IMR-90 (cell line): ENCODE data around the gene MSH6. TPM values are rescaled to one million over a fixed set of nuclear protein-coding genes. Genes with fewer than 3 reads are reported as not detected.

Source experiments
- ATAC-seq: fragments of 200-7000 bp; cut with Tn5 transposase; 2 replicates; pipeline ENCODE4 v1.9.1; 2020; ENCODE audit warnings: low read depth, mild to moderate bottlenecking, moderate library complexity
- BruUV-seq: library from RNA; stranded (reverse); fragments of 400-500 nt; replicated peaks from 2 replicates; lab custom pipeline; 2021; lab: Mats Ljungman, UMichigan
- CTCF ChIA-PET: fragments of 300-600 bp; formaldehyde crosslinking; extraction: SDS; loops from one replicate; lab custom pipeline; 2021; ENCODE audit warnings: antibody characterized with exemption; lab: Yijun Ruan, JAX
- POLR2A ChIA-PET: fragments of 300-600 bp; sonication (Branson Sonifier 250); formaldehyde crosslinking; loops from one replicate; lab custom pipeline; 2022; ENCODE audit warnings: antibody characterized with exemption; ENCODE audit not compliant: unreplicated experiment; lab: Charles Lee
- DNase-seq: peaks from one replicate; pipeline ENCODE4 v3.0.0; 2013
- H2AFZ ChIP-seq: replicated peaks from 2 replicates; pipeline ENCODE3; 2013; ENCODE audit warnings: low read length, mild to moderate bottlenecking; ENCODE audit not compliant: poor library complexity
- H2AK5ac ChIP-seq: 2 replicates; pipeline ENCODE4 v1.6.1; 2013; ENCODE audit warnings: low read depth, low read length, inconsistent platforms
- H2AK9ac ChIP-seq: replicated peaks from 2 replicates; pipeline ENCODE3; 2013; ENCODE audit warnings: mild to moderate bottlenecking, low read depth, low read length, moderate library complexity; ENCODE audit not compliant: poor library complexity
- H2BK120ac ChIP-seq: 2 replicates; pipeline ENCODE4 v1.6.1; 2013; ENCODE audit warnings: low read depth, low read length, inconsistent platforms
- H2BK15ac ChIP-seq: 3 replicates; pipeline ENCODE4 v1.6.1; 2013; ENCODE audit warnings: low read depth, low read length, inconsistent platforms
- H2BK20ac ChIP-seq: 2 replicates; pipeline ENCODE4 v1.6.1; 2013; ENCODE audit warnings: low read depth, mild to moderate bottlenecking, inconsistent platforms, low read length, moderate library complexity
- H2BK5ac ChIP-seq: 2 replicates; pipeline ENCODE4 v1.6.1; 2013; ENCODE audit warnings: mild to moderate bottlenecking, low read depth, low read length, inconsistent platforms; ENCODE audit not compliant: poor library complexity, severe bottlenecking
- H3K14ac ChIP-seq: replicated peaks from 2 replicates; pipeline ENCODE4 v1.6.1; 2013; ENCODE audit warnings: low read depth, low read length, inconsistent platforms
- H3K18ac ChIP-seq: 2 replicates; pipeline ENCODE4 v1.6.1; 2013; ENCODE audit warnings: low read depth, low read length, control low read depth
- H3K23ac ChIP-seq: 2 replicates; pipeline ENCODE4 v1.6.1; 2013; ENCODE audit warnings: low read depth, low read length, inconsistent platforms
- H3K27ac ChIP-seq: 2 replicates; pipeline ENCODE4 v1.5.1; 2013; ENCODE audit warnings: mild to moderate bottlenecking, control low read depth, low read length; ENCODE audit not compliant: insufficient read depth
- H3K27me3 ChIP-seq: 2 replicates; pipeline ENCODE4 v1.6.1; 2013; ENCODE audit warnings: low read length; ENCODE audit not compliant: control insufficient read depth, insufficient read depth
- H3K36me3 ChIP-seq: 2 replicates; pipeline ENCODE4 v1.6.1; 2013; ENCODE audit warnings: low read length, mixed read lengths; ENCODE audit not compliant: control insufficient read depth, insufficient read depth
- H3K4ac ChIP-seq: 2 replicates; pipeline ENCODE4 v1.6.1; 2013; ENCODE audit warnings: low read depth, low read length, inconsistent platforms
- H3K4me1 ChIP-seq: 2 replicates; pipeline ENCODE4 v1.6.1; 2013; ENCODE audit warnings: low read length, mixed read lengths; ENCODE audit not compliant: control insufficient read depth, insufficient read depth
- H3K4me2 ChIP-seq: 2 replicates; pipeline ENCODE4 v1.6.1; 2013; ENCODE audit warnings: low read depth, mild to moderate bottlenecking, control low read depth, low read length, moderate library complexity
- H3K4me3 ChIP-seq: 2 replicates; pipeline ENCODE4 v1.5.1; 2013; ENCODE audit warnings: low read depth, mild to moderate bottlenecking, control low read depth, low read length, moderate library complexity; ENCODE audit not compliant: insufficient read depth
- H3K56ac ChIP-seq: 2 replicates; pipeline ENCODE4 v1.6.1; 2013; ENCODE audit warnings: low read length, inconsistent platforms; ENCODE audit not compliant: insufficient read depth; ENCODE audit errors: extremely low read depth
- H3K79me1 ChIP-seq, 2 experiments: 2 replicates each; pipeline ENCODE4 v1.6.1; 2013; ENCODE audit warnings: low read length in 2 of 2, inconsistent platforms in 1 of 2, low read depth in 1 of 2
- H3K9ac ChIP-seq: 2 replicates; pipeline ENCODE4 v1.6.1; 2013; ENCODE audit warnings: low read depth, low read length, control low read depth
- H3K9me1 ChIP-seq: 2 replicates; pipeline ENCODE4 v1.6.1; 2013; ENCODE audit warnings: low read length, inconsistent platforms; ENCODE audit not compliant: insufficient read depth
- H3K9me3 ChIP-seq: 2 replicates; pipeline ENCODE4 v1.6.1; 2013; ENCODE audit warnings: low read length; ENCODE audit not compliant: control insufficient read depth, insufficient read depth
- H4K20me1 ChIP-seq: 2 replicates; pipeline ENCODE4 v1.6.1; 2013; ENCODE audit warnings: low read length, inconsistent platforms; ENCODE audit not compliant: insufficient read depth
- H4K5ac ChIP-seq: 2 replicates; pipeline ENCODE4 v1.6.1; 2013; ENCODE audit warnings: mild to moderate bottlenecking, low read depth, low read length, control low read depth
- H4K8ac ChIP-seq, 2 experiments: 2 replicates each; pipeline ENCODE4 v1.6.1; 2013; ENCODE audit warnings: low read depth in 2 of 2, low read length in 2 of 2, control low read depth in 1 of 2, inconsistent platforms in 1 of 2
- H4K91ac ChIP-seq: 2 replicates; pipeline ENCODE4 v1.6.1; 2013; ENCODE audit warnings: low read depth, low read length, inconsistent platforms; ENCODE audit not compliant: insufficient read depth
- BHLHE40 ChIP-seq: fragments of 150-350 bp; IDR thresholded peaks from 2 replicates; pipeline ENCODE4 v1.6.1; 2016; ENCODE audit warnings: mild to moderate bottlenecking, low read depth, low read length
- CEBPB ChIP-seq: IDR thresholded peaks from 2 replicates; pipeline ENCODE4 v1.6.1; 2012; ENCODE audit warnings: low read depth, low read length, improper control_type of control experiment
- CHD1 ChIP-seq: IDR thresholded peaks from 2 replicates; pipeline ENCODE4 v1.6.1; 2012; ENCODE audit warnings: low read depth, low read length, improper control_type of control experiment
- CTCF ChIP-seq: conservative IDR thresholded peaks from 2 replicates; pipeline ENCODE4 v1.5.1; 2012; ENCODE audit warnings: mild to moderate bottlenecking, low read depth, low read length, improper control_type of control experiment
- ELK1 ChIP-seq: fragments of 150-350 bp; IDR thresholded peaks from 2 replicates; pipeline ENCODE4 v1.6.1; 2016; ENCODE audit warnings: low read depth, mild to moderate bottlenecking, low read length, moderate library complexity, borderline replicate concordance
- FOS ChIP-seq: fragments of 150-350 bp; IDR thresholded peaks from 2 replicates; pipeline ENCODE4 v1.6.1; 2016; ENCODE audit warnings: low read depth, low read length
- MAFK ChIP-seq: IDR thresholded peaks from 2 replicates; pipeline ENCODE4 v1.6.1; 2012; ENCODE audit warnings: low read depth, low read length, improper control_type of control experiment
- MAZ ChIP-seq: IDR thresholded peaks from 2 replicates; pipeline ENCODE4 v1.6.1; 2012; ENCODE audit warnings: low read depth, mild to moderate bottlenecking, low read length, improper control_type of control experiment, moderate library complexity, borderline replicate concordance
- MXI1 ChIP-seq: IDR thresholded peaks from 2 replicates; pipeline ENCODE4 v1.6.1; 2012; ENCODE audit warnings: low read depth, mild to moderate bottlenecking, low read length, moderate library complexity, borderline replicate concordance
- NFE2L2 ChIP-seq: fragments of 150-350 bp; IDR thresholded peaks from 2 replicates; pipeline ENCODE4 v1.6.1; 2016; ENCODE audit warnings: low read depth, mild to moderate bottlenecking, low read length
- POLR2A ChIP-seq: IDR thresholded peaks from 2 replicates; pipeline ENCODE4 v1.6.1; 2012; ENCODE audit warnings: mild to moderate bottlenecking, low read depth, low read length
- RAD21 ChIP-seq: IDR thresholded peaks from 2 replicates; pipeline ENCODE4 v1.6.1; 2012; ENCODE audit warnings: low read length, improper control_type of control experiment
- RCOR1 ChIP-seq: IDR thresholded peaks from 2 replicates; pipeline ENCODE4 v1.6.1; 2012; ENCODE audit warnings: mild to moderate bottlenecking, low read length, improper control_type of control experiment; ENCODE audit not compliant: insufficient replicate concordance
- RFX5 ChIP-seq: IDR thresholded peaks from 2 replicates; pipeline ENCODE4 v1.8.0; 2012; ENCODE audit warnings: low read depth, mild to moderate bottlenecking, low read length, moderate library complexity
- SMC3 ChIP-seq: fragments of 150-350 bp; IDR thresholded peaks from 2 replicates; pipeline ENCODE4 v1.6.1; 2016; ENCODE audit warnings: low read depth, mild to moderate bottlenecking, antibody characterized with exemption, low read length, moderate library complexity
- USF2 ChIP-seq: fragments of 150-350 bp; IDR thresholded peaks from 2 replicates; pipeline ENCODE4 v1.6.1; 2017; ENCODE audit warnings: mild to moderate bottlenecking, antibody characterized with exemption, low read length, low read depth
- WGBS, 2 experiments: methylation state at CpG; one replicate each; pipeline versions ENCODE4 v1.1.5 to v1.1.7; 2013; ENCODE audit warnings: missing lambda C conversion rate in 2 of 2; ENCODE audit not compliant: insufficient read length in 1 of 2; ENCODE audit errors: extremely low coverage in 2 of 2; 5-methylcytosine and 5-hydroxymethylcytosine counted together
- dilution Hi-C: fragments of 300-500 bp; cut with HindIII; formaldehyde crosslinking; loops from one replicate; pipeline ENCODE4 v1.14.3; 2018; ENCODE audit warnings: low sequenced_read_pairs; ENCODE audit not compliant: unreplicated experiment
- in situ Hi-C: fragments of 300-500 bp; cut with MboI; formaldehyde crosslinking; loops from 3 replicates; pipeline ENCODE4 v1.14.3; 2019; ENCODE audit warnings: low sequenced_read_pairs, inconsistent platforms, mixed read lengths
- intact Hi-C: fragments of 100-400 bp; cut with micrococcal nuclease; formaldehyde crosslinking; loops from 2 replicates; pipeline ENCODE4 v1.10.0; 2022
- polyA plus RNA-seq, 3 experiments: library from polyadenylated mRNA; depleted of rRNA; stranded (reverse); fragments of >200 nt; gene quantifications; 2 replicates each; pipeline ENCODE4 v1.2.3, GENCODE V29; 2012; ENCODE audit warnings: low replicate concordance in 1 of 3
- total RNA-seq: library from RNA; depleted of rRNA; stranded (reverse); fragments of >200 nt; gene quantifications from 2 replicates; pipeline ENCODE4 v1.2.3, GENCODE V29; 2012

MSH6 gene
- total and polyA plus RNA-seq, 2 of the 4 experiments (the other 2 are of a cell fraction) = 17.1 to 48.9 TPM

- H3K9ac ChIP-seq = no peak overlapping the region
- 100% methylated on average over 1 of the region's 2 CpGs; no CpG with 5 or more reads in 1 of the 2 experiments for WGBS, 2 experiments
- DNase-seq (no peak), ATAC-seq (no peak)
- H2BK15ac ChIP-seq = no peak overlapping the region
- H3K18ac ChIP-seq = no peak overlapping the region
- ChIA-PET POLR2A (no interaction called here), CTCF (no interaction called here)
- peaks cover 5% of the 10 kb centered on the region for H3K4me1 ChIP-seq
- no peak overlapping the region for H4K8ac ChIP-seq
- no peak overlapping the region for H4K5ac ChIP-seq
- no peak overlapping the region; the same call in 1 of the 2 replicates for H3K14ac ChIP-seq
- no peak overlapping the region for H3K56ac ChIP-seq
- in situ Hi-C loops = no loop called here
- H4K20me1 ChIP-seq = no peaks in the 10 kb centered on the region
- no peak overlapping the region for H3K4ac ChIP-seq
- no peaks in the 10 kb centered on the region for H3K36me3 ChIP-seq
- BruUV-seq = no TSS peak
- peaks cover 6% of the 10 kb centered on the region for H3K9me3 ChIP-seq
- H2AFZ ChIP-seq = no peak overlapping the region
- dilution Hi-C loops = no loop called here
- H2BK120ac ChIP-seq = no peak overlapping the region
- H2AK5ac ChIP-seq = no peak overlapping the region
- intact Hi-C loops = no loop called here
- H3K79me1 ChIP-seq = no peaks in the 10 kb centered on the region
- H2BK5ac ChIP-seq = no peak overlapping the region
- no peak for TF ChIP-seq FOS
- no peak for TF ChIP-seq MXI1
- no peak for TF ChIP-seq CHD1
- TF ChIP-seq ELK1 = no peak
- no peak for TF ChIP-seq MAFK
- no peak for TF ChIP-seq MAZ
- no peak for TF ChIP-seq SMC3
- no peak for TF ChIP-seq CEBPB
- no peak for TF ChIP-seq RAD21
- no peak for TF ChIP-seq CTCF
- TF ChIP-seq RCOR1 = no peak
- TF ChIP-seq NFE2L2 = no peak
- no peak for TF ChIP-seq BHLHE40
- TF ChIP-seq USF2 = no peak
- no peak for TF ChIP-seq RFX5
- no peak for TF ChIP-seq POLR2A
- H3K23ac ChIP-seq = no peak overlapping the region
- no peak overlapping the region for H3K4me3 ChIP-seq
- H2BK20ac ChIP-seq = no peak overlapping the region
- no peaks in the 10 kb centered on the region for H3K9me1 ChIP-seq
- H3K27me3 ChIP-seq = no peaks in the 10 kb centered on the region
- H3K27ac ChIP-seq = no peak overlapping the region
- no peak overlapping the region for H4K91ac ChIP-seq
- no peak overlapping the region for H2AK9ac ChIP-seq
- no peak overlapping the region for H3K4me2 ChIP-seq
Measured at GRCh38 chr2:47772343-47772742, 10.6 kb upstream of the MSH6 start.
